Left ventricle myocardium superior (tissue), 1 donor: ENCODE measurements around the gene GFPT2. TPM values are rescaled to one million over a fixed set of nuclear protein-coding genes. Genes with fewer than 3 reads are reported as not detected.

Source experiments
- ATAC-seq: fragments of 200-7000 bp; cut with Tn5 transposase; one replicate; pipeline ENCODE4 v1.9.1; 2020; ENCODE audit warnings: mild to moderate bottlenecking, moderate library complexity
- DNase-seq: peaks from one replicate; pipeline ENCODE4 v3.0.0-alpha.2; 2020
- intact Hi-C: fragments of 100-400 bp; cut with micrococcal nuclease; formaldehyde crosslinking; loops from one replicate; pipeline ENCODE4 v1.11.0; 2022
- total RNA-seq: library from RNA; stranded (reverse); fragmentation: NEBNext Ultra II Directional; extraction: Animal tissue kit (Norgen Biotek cat#: 25700); gene quantifications from one replicate; pipeline ENCODE4 v1.2.1, GENCODE V29; 2021
- donor health status: DM: no; HTN: yes; CAD: no; lungs with severe emphysema.

GFPT2 gene
- total RNA-seq, 1 donor from 2014 or later, result 15.3 TPM

DNA sequence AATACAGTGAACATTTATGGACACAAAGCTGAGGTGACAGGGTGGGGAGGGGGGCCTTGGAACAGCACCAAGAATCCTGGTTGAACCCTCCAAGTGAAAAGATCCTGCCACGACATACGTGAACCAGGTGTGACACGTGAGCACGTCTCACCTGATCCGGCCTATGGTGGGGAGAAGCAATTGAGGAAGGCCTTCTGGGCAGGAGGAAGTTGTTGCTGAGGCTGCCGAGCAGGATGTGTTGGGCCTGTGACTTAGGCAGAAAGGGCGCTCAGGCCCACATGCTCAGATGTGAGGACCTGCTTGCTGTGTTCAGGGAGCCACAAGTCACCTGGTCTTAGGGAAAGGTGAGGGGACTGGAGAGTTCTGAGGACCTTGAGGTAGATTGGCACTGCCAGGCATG, 58.7 kb downstream of the GFPT2 start:
- intact Hi-C loops, result loop anchor here (5.0 kb wide), 1 partner anchor 178 kb away; no protein-coding TSS in a partner anchor
- DNase-seq (no peak), ATAC-seq (no peak)

DNA sequence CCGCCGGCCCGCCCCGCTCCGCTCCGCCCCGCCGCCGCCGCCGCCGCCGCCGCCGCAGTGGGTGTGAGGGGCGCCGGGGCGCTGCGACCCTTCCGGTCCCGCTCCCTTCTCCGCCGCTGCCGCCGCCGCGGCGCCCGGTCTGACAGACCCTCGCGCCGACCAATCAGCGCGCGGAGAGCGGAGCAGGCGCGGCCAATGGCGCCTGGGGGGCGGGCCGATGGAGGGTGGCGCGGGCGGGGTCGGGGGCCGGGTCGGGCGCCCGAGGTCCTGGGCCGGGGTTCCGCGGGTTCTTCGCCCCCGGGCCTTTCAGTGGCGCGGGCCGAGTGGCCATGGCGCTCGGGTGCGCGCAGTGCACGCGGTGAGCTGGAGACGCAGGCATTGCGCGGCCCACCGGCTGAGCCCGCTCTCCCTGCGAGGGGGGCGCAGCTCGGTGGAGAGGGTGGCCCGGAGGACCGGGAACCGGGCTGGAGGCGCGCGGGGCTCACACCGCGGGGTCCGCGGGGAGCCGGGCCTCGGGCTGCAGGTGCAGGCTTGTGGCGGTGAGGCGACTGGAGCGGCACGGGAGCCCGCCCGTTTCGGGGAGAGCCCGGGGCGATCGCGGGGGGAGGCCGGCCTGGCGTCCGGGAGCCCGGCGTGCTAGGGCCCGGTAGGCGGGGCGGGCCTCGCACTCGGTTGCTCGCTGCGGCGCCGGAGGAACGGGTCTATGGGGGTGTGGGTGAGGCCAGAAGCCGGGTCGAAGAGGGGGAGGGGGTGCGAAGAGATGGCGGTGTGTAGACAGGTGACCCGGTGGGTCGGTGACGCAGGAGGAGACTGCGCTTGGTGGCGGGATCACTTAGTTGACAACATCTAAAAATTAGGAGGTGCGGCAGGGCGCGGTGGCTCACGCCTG, 60.9 kb downstream of the GFPT2 start, which contains the start of gene MAPK9:
Gene MAPK9 (minus strand): TSS at position 141 of the 889 bp plus-strand sequence. CDS start 11,522 bp downstream, outside the sequence.
- DNase-seq (peak; percentile 94), ATAC-seq (peak; percentile 93)
- intact Hi-C loops, result loop anchor here (5.0 kb wide), 1 partner anchor 180 kb away; no protein-coding TSS in a partner anchor

DNA sequence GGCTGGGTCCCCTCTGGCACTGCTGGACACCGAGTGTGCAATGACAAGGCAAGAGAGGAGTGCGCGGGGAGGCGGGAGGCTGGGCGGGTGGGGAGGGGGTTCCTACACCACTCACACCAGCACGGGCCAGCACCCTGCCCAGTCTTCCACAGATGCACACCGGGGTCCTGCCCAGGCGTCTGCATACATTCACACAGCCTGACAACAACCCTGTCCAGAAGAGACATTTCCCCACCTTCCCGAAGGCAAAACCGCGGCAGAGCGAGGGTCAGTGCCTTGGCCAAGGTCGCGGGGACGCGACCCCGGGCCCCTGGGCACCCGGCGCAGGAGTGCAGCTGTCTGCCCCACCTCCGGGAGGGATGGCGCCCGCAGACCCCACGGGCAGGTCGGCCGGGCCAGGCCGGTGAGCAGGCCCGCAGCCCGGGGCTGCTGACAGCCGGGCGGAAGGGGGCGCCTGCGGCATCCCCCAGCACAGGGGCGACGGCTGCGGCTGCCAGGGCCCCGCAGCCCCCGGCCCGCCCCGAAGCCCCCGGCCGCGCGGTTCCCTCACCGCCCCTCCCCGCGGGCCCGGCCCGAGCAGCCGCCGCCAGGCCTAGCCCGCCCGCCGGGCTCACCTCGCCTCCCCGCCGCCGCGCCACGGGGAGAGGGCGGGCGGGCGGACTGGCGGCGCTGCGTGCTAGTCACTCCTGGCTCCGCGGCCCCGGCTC, 61.7 kb downstream of the GFPT2 start:
- peak; percentile 3 for ATAC-seq
- peak; percentile 65 for DNase-seq

DNA sequence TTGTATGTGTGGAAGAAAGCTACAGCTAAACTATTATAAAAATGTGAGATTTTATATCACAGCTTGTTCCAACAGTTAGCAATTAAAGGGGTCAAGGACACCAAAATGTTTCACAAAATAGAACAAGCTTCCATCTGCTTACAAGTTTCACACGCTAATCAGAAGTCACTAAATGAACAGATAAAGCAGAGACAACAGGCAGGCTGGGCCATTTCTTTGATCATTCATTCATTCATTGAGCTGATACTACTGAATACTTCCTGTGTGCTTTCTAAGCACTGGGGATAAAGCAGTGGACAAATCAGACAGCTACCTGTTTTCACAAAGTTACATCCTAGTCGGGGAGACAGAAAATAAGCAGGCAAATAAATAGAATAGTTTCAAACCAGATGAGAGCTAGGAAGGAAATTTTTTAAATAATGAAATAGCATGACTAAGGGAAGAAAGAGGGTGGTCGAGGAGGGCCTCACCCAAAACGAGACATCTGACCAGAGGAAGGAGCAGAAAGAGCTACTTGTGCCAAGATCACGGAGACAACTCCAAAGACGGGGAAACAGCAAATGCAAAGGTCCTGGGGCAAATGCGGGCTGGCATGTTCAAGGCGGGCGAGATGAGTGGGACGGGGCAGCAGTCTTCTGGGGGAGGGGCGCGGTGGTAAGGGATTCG, 62.4 kb downstream of the GFPT2 start:
- DNase-seq (no peak), ATAC-seq (no peak)
- intact Hi-C loops, result loop anchor here (5.0 kb wide), 1 partner anchor 182 kb away; no protein-coding TSS in a partner anchor

More for the DNA sequence above, 61.7 kb downstream of the GFPT2 start:
- intact Hi-C loops, result loop anchor here (5.0 kb wide), 1 partner anchor 181 kb away; no protein-coding TSS in a partner anchor

DNA sequence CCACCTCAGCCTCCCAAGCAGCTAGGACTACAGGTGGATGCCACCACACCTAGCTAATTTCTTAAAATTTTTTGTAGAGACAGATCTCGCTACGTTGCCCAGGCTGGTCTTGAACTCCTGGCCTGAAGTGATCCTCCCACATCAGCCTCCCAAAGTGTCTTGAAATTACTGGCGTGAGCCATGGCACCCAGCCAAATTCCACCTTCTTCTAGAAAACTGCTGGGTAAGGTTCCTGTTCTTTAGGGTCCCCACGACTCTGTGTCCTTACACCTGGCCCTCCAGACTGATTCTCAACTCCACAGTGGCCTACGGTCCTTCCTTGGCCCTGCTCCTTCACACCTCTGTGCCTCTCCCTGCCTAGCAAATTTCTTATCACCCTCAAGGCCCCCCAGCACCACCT, 63.2 kb downstream of the GFPT2 start:
- ATAC-seq (no peak), DNase-seq (no peak)
- intact Hi-C loops, result loop anchor here (5.0 kb wide), 1 partner anchor 182 kb away; no protein-coding TSS in a partner anchor

DNA sequence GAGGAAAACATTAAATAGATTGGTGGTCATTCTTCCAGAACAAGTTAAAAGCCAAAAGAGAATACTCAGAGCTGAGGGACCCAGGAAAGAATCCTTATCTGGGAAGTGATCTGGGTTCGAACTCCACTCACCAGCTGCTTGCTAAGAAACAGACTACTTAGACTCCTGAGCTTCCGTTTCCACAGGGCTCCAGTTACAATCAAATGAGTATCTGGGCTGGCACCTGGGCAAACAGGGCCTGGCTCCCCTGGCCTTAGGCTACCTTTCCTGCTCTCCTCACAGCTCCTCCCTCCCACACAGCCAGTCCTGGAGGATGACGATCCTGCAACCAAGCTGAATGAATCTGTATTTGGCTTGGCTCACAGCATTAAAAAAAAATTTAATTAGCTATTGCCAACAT, 63.7 kb downstream of the GFPT2 start:
- intact Hi-C loops, result no loop called here
- DNase-seq, result no peak
- no peak for ATAC-seq

DNA sequence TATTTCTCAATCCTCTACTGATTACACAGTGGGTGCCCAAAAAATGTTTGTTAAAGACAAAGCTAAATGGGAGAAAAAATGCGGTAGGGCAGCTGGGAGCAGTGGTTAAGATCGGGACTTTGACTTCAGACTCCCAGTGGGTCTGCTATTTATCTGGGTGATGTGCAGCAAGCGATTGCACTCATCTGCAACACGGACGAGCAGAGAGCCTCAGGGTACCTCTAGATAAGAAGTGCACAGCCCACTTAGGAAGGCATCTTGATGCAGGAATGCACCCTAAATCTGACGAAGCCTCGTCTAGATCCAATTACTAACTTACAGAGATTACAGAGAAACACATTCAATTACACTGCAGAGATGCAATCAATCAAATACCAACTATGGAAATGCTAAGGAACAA, 65.3 kb downstream of the GFPT2 start:
- intact Hi-C loops, result no loop called here
- DNase-seq (no peak), ATAC-seq (no peak)

DNA sequence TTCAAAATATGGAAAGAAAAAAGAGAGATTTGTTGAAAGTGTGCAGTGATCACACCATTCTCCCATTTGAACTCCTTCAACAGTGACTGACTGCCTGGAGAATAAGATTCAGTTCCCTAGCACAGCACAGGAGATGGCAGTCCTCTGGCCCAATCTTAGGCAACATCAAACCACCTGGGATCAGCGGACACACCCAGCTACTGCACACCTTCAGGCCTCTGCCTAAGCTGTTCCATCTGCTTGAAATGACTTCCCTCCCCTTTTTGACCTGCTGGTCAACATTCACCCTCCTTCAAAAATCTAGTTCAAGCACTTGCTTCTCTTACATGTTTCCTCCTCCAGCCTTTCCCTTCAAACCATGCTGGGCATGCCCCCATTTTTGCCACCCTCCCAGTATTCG, 65.7 kb downstream of the GFPT2 start:
- ATAC-seq (no peak), DNase-seq (no peak)
- intact Hi-C loops, result no loop called here

DNA sequence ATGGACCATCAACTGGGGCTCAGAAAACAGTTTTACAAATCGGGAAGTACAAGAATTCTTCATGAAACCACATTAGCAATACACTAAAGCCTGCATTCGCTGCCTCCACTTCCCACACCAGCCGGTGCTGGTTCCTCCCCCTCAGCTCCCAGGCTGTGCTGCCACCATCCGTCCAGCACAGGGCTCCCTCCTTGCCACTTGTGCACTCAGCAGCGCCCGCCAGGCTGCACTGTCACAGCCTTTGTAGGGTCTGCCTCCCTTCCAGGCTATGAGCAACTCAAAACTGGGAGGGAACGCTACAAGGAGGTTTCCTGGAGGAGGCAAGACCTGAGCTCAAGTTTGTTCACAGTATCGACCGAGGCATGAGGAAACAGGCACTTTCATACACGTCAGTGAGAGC, 69.0 kb downstream of the GFPT2 start:
- DNase-seq (no peak), ATAC-seq (peak; percentile 41)
- intact Hi-C loops, result no loop called here

DNA sequence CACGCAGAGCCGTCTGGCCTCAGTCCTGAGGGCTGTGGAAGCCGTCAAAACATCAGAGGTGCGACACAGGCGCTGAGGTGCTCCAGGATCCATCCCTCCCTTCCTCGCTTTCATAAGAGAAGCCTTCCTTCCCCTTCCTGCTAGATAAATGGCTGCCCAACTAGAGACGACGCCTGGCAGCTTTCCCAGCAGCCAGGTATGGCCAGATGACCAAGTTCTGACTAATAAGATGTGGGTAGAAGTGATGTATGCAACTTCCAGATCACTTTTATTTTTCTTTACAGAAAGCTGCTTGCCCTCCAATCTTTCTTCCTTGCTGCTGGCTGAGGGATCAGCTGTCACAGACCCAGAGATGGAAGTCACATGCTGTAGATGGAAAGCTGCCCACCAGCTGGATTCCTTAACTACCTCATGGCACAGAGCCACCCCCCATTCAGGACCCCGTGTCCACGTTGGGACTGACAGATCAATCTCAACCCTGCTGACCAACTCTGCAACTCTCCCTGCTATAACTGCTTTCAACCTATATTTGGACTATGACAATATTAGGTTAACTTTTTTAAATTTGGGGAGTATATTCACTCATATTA, 70.0 kb downstream of the GFPT2 start:
- DNase-seq (no peak), ATAC-seq (no peak)
- intact Hi-C loops, result no loop called here

DNA sequence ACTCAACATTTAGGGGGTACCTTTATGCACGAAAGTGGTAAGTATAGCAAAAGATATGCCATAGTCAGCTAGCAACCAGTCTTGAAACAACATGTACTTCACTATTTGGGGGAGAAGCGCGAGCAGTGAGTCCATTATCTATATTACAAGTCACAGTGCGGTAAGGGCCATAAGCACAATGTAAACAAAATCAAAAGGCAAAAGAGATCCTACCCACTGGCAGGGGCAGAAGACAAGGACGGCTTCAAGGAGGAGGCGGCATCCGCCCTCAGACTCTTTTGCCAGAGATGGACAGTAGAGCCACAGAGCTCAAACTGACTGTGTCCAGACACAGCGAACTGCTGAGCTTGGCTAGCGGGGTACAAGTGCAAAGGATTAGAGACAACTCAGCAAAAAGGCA, 70.9 kb downstream of the GFPT2 start:
- ATAC-seq, result no peak
- DNase-seq, result no peak
- intact Hi-C loops, result no loop called here

DNA sequence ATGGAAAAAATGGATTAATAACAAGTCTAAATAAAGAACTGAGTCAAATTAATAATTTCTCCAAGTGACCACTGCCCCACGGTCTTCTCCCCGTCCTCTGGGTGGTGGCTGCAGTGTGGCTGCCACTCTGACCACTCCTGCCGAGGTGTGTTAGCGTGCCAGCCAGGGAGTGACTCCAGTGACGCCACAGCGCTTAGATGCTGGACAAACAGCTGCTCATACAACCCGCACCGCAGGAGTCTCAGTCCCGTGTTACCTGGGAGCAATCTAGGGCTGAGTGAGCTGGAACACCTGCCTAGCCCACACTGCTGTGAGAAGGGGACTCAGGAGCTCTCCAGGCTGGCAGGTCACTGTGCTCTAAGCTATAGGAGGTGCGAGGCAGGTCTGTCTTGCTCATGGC, 71.4 kb downstream of the GFPT2 start:
- DNase-seq, result no peak
- intact Hi-C loops, result no loop called here
- ATAC-seq, result no peak

DNA sequence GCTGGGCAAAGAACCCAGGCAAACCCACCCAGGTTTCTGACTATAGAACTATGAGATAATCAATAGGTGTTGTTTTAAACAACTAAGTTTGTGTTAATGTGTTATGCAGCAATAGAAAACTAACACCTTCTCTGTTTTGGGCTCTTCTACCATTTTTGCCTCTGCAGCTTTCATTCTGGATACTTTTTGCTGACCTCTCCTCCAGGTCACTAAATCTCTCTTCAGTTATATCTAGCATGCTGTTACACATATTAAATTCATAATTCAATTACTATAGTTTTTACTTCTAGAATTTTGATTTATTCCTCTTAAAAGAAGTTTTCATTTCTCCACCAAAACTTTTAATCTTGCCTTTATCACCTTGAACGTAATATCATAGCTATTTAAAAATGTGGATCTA, 78.4 kb downstream of the GFPT2 start:
- ATAC-seq, result no peak
- no peak for DNase-seq
- intact Hi-C loops, result no loop called here

DNA sequence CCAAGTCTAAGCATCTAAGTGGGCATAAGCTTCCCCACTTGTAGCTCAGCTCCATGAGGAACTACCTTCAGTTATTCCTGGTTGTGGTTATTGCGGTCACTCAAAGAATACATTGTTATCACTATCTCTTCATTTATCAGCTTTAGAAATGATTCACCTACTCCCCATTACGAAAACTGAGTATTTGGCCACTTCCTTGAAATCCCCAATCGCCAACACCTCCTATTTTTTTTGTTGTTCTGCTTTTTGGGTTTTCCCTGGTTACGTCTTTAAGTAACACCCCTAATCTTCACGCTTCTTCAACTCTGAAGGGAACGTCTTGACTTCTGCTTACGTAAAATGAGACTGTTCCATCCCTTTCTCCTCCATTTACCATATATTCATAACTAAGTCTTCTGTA, 81.9 kb downstream of the GFPT2 start:
- no peak for ATAC-seq
- DNase-seq, result no peak
- intact Hi-C loops, result no loop called here

DNA sequence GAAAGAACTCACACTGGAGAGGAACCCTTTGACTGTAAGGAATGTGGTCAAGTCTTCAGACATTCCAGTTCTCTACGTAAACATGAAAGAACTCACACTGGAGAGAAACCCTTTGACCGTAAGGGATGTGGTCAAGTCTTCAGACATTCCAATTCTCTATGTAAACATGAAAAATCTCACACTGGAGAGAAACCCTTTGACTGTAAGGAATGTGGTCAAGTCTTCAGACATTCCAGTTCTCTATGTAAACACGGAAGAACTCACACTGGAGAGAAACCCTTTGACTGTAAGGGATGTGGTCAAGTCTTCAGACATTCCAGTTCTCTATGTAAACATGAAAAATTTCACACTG, 93.9 kb downstream of the GFPT2 start:
- DNase-seq (no peak), ATAC-seq (no peak)
- intact Hi-C loops, result no loop called here

DNA sequence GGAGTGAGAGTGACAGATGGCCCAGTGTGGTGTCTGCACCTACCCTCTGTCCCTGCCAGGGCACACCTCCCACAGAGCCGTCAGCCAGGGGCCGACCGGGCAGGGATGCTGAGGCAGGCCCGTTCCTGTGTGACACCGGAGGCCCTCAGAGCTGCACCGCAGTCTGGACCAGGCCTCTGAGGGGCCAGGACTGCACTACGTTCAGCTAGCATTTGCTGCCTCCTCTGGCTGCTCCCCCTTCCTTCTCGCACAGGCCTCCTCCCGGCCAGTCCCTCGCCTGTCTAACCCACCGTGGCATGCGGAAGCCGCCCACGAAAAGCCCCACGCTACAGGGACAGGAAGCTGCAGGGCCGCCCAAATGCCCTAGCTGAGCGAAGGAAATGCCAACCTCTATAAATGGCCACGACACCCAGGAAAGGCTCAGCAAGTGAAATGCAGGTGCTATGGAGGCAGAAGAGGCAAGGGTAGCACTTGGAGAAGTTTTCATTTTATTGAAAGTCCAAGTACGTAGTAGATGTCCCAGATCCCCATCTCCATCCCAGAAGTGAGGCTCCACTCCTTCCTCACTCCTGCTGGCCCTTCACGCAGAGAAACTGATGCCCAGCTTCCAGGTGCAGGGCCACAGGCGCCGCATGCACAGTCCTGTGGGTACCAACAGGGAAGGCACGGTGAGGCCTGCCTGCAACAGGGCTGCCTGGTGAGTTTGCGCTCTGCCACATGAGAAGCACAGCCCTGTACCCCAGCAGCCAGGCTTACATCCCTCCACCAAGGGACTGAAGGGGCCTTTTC, 99.9 kb downstream of the GFPT2 start:
- DNase-seq, result no peak
- no peak for ATAC-seq

DNA sequence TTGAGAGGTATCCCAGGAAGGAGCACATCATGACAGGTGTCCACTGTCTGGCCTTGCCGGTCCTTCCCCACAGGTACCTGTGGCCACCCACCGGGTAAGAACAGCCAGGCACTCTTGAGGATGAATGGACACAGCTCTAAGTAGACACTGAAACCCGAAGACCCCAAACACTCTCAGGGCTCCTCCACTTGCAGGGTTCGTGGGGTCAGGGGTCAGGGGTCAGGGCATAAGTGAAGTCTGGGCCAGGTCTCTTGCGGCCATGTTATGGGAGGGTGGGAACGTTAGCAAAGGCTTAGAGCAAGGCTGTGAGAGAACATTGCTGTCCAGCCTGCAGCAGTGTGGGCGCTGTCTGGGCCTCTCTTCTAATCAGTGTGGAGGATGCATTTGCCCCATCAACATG, 101.2 kb downstream of the GFPT2 start:
- DNase-seq (no peak), ATAC-seq (no peak)
- intact Hi-C loops, result no loop called here

More for the DNA sequence above, 99.9 kb downstream of the GFPT2 start:
- intact Hi-C loops, result no loop called here

DNA sequence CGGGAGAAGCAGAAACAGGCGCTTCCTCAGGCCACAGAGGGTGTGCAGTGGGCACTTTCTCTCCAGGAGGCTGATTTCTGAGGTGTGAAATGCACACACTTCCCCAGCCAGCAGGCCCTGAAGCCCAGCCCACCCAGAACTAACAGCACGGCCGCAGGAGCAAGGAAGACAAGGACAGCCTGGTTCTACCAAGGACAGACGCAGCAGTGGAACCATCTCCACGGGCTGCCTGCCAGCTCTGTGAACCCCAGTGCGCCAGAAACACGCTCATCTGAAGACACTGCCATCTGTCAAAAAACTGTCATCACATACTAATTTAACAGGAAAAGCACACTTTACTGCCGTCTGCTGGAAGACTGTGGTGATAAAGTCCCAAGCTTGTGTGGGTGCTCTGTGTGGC, 102.0 kb downstream of the GFPT2 start:
- DNase-seq (no peak), ATAC-seq (no peak)
- intact Hi-C loops, result no loop called here
